SU-DHL-6 (cell line): ENCODE results near the gene TAOK2.

Experiments
- H2AFZ ChIP-seq: fragments of 200-600 bp; sonication (generic); 2 replicates; pipeline ENCODE4 v1.6.1; 2014; ENCODE audit warnings: low read depth, mild to moderate bottlenecking, moderate library complexity, mixed read lengths, antibody characterized with exemption, low read length; ENCODE audit not compliant: severe bottlenecking
- H3F3A ChIP-seq: fragments of 200-600 bp; shearing (Covaris generic); 2 replicates; pipeline ENCODE4 v1.6.0; 2016; ENCODE audit warnings: antibody characterized with exemption, mild to moderate bottlenecking; ENCODE audit not compliant: insufficient read depth
- H3K27ac ChIP-seq: fragments of 200-600 bp; sonication (generic); 2 replicates; pipeline ENCODE4 v1.5.1; 2016; ENCODE audit warnings: low read depth, mild to moderate bottlenecking, low read length, moderate library complexity, mixed read lengths
- H3K27me3 ChIP-seq: fragments of 200-600 bp; sonication (generic), shearing (Covaris generic); 2 replicates; pipeline ENCODE4 v1.6.0; 2014; ENCODE audit warnings: mild to moderate bottlenecking, low read length
- H3K36me3 ChIP-seq: fragments of 200-600 bp; sonication (generic); 2 replicates; pipeline ENCODE4 v1.6.1; 2014; ENCODE audit warnings: mild to moderate bottlenecking, low read length, mixed read lengths
- H3K4me2 ChIP-seq: fragments of 300-600, 200-600 bp; shearing (Covaris generic), sonication (generic); 2 replicates; pipeline ENCODE4 v1.6.0; 2014; ENCODE audit warnings: low read length, low read depth, mild to moderate bottlenecking; ENCODE audit not compliant: poor library complexity, severe bottlenecking
- H3K4me3 ChIP-seq: fragments of 200-600 bp; sonication (generic); 2 replicates; pipeline ENCODE4 v1.5.1; 2014; ENCODE audit warnings: antibody characterized with exemption, low read length, mild to moderate bottlenecking, mixed read lengths; ENCODE audit not compliant: insufficient read depth, poor library complexity, severe bottlenecking
- H3K79me2 ChIP-seq: fragments of 200-600 bp; sonication (generic); 2 replicates; pipeline ENCODE4 v1.6.1; 2014; ENCODE audit warnings: mild to moderate bottlenecking, low read length, moderate library complexity; ENCODE audit not compliant: insufficient read depth
- H3K9ac ChIP-seq: fragments of 200-600 bp; sonication (generic); 2 replicates; pipeline ENCODE4 v1.7.0; 2014; ENCODE audit warnings: mild to moderate bottlenecking, low read length
- H3K9me2 ChIP-seq: fragments of 200-600 bp; sonication (generic); replicated peaks from 2 replicates; pipeline ENCODE4 v1.6.1; 2014; ENCODE audit warnings: low read length; ENCODE audit not compliant: insufficient read depth
- H3K9me3 ChIP-seq: fragments of 200-600 bp; sonication (generic); 2 replicates; pipeline ENCODE4 v1.6.1; 2014; ENCODE audit warnings: low read length, mixed read lengths; ENCODE audit not compliant: insufficient read depth
- H4K20me1 ChIP-seq: fragments of 200-600 bp; sonication (generic); 2 replicates; pipeline ENCODE4 v1.6.1; 2014; ENCODE audit warnings: low read depth, mild to moderate bottlenecking, antibody characterized with exemption, low read length, moderate library complexity, mixed read lengths
- CTCF ChIP-seq: fragments of 200-600 bp; sonication (generic); IDR thresholded peaks from one replicate; pipeline ENCODE4 v1.5.1; 2017; ENCODE audit warnings: antibody characterized with exemption, mild to moderate bottlenecking, low read length, moderate library complexity; ENCODE audit not compliant: insufficient read depth, poor library complexity, severe bottlenecking
- EZH2phosphoT487 ChIP-seq: fragments of 200-600 bp; sonication (generic), shearing (Covaris generic); conservative IDR thresholded peaks from 2 replicates; pipeline ENCODE4 v1.6.1; 2018; ENCODE audit warnings: mild to moderate bottlenecking, antibody characterized with exemption, low read length, moderate library complexity, mixed read lengths

TAOK2 gene

DNA sequence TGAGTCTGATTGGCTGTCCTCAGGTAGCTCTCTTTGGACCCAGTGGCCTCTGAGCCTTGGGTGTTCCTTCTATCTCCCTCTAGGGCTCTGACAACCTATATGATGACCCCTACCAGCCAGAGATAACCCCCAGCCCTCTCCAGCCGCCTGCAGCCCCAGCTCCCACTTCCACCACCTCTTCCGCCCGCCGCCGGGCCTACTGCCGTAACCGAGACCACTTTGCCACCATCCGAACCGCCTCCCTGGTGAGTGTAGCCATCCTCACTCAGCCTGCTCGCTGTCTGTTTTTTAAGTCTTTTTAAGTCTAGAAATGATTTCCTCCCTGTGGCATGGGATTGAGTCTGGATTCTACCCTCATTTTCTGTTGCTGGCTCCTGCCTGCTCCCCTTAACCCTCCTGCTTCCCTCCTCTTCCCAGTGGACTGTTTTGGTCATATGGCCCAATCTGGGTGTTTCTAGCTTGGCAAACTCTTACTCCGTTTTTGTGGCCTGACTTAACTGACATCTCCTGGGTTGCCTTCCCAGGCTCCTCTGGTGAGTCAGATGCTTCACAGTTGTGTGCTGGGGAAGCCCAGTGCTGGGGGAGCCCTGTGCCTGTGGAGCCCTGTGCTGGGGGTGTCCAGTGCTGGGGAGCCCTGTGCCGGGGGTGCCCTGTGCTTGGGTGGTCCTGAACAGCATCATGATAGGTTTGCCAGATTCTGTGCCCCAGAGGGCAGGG, 9.9 kb downstream of the TAOK2 start:
- Histone ChIP-seq H3K27ac (no peak overlapping the region), H3K79me2 (no peaks in the 10 kb centered on the region), H3K36me3 (peaks cover 4% of the 10 kb centered on the region; the same call in 1 of the 2 replicates), H3F3A (no peaks in the 10 kb centered on the region), H3K4me3 (no peak overlapping the region), H3K9ac (no peak overlapping the region), H3K9me2 (no peaks in the 10 kb centered on the region), H3K27me3 (no peaks in the 10 kb centered on the region), H4K20me1 (no peaks in the 10 kb centered on the region), H3K4me2 (no peak overlapping the region), H2AFZ (no peak overlapping the region), H3K9me3 (no peaks in the 10 kb centered on the region)
- TF ChIP-seq EZH2phosphoT487 = no peak

DNA sequence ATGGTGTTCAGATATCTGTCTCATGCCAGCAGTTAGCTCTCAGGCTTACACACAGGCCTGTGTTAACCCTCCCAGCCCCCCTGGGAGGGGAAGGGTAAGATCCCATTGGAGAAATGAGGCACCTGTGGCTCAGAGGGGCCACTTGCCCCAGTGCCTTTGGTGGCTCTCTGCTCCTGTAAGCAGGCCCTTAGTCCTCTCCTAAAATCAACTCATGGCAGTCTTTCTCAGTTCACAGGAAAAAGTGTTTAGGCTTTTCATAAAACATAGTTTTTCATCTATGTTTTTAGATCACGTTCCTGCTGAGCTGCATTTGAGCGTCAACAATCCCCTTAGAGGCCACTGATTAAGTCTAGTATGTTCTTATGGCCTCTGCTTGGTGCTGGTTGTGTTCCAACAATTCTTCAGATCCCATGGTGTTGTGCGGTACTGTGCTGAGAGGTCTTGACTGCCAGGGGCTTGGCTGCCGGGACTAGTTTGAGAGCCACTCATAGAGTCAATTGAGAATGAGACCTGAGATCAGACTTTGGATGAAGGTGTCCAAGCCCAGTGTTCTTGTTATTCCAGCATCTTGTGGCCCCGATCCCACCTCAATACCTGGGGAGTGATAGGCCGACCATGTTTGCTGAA, 10.6 kb downstream of the TAOK2 start:
- Histone ChIP-seq H3K9me2 (no peaks in the 10 kb centered on the region), H3K4me2 (no peak overlapping the region), H2AFZ (no peak overlapping the region), H3K36me3 (peaks cover 4% of the 10 kb centered on the region; the same call in 1 of the 2 replicates), H3K27me3 (no peaks in the 10 kb centered on the region), H3K79me2 (no peaks in the 10 kb centered on the region), H4K20me1 (no peaks in the 10 kb centered on the region), H3K9me3 (no peaks in the 10 kb centered on the region), H3K4me3 (no peak overlapping the region), H3K27ac (no peak overlapping the region), H3F3A (no peaks in the 10 kb centered on the region), H3K9ac (no peak overlapping the region)
- TF ChIP-seq EZH2phosphoT487 (no peak), CTCF (no peak)

- Histone ChIP-seq H3K4me2 (no peak overlapping the region), H3K4me3 (no peak overlapping the region)
These were observed 11.1 kb downstream of the TAOK2 start for GRCh38 chr16:29984764-29985147.

More at GRCh38 chr16:29984764-29985147, 11.1 kb downstream of the TAOK2 start:
- no peaks in the 10 kb centered on the region for H3K9me3 ChIP-seq
- H3K79me2 ChIP-seq = no peaks in the 10 kb centered on the region
- no peak for TF ChIP-seq EZH2phosphoT487
- TF ChIP-seq CTCF = no peak
- no peak overlapping the region for H2AFZ ChIP-seq
- no peaks in the 10 kb centered on the region for H4K20me1 ChIP-seq
- no peaks in the 10 kb centered on the region for H3K9me2 ChIP-seq
- no peaks in the 10 kb centered on the region; the same call in 1 of the 2 replicates for H3K36me3 ChIP-seq
- no peak overlapping the region for H3K27ac ChIP-seq
- no peak overlapping the region for H3K9ac ChIP-seq
- no peaks in the 10 kb centered on the region for H3K27me3 ChIP-seq
- H3F3A ChIP-seq = no peaks in the 10 kb centered on the region
